GM18868 (cell line): ENCODE results near the gene RNF169.

ENCODE experiments used
- ATAC-seq: cut with Tn5 transposase; IDR thresholded peaks from one replicate; pipeline ENCODE4 v1.9.1; 2021; ENCODE audit warnings: mild to moderate bottlenecking, moderate library complexity; ENCODE audit not compliant: unreplicated experiment

The RNF169 gene

DNA sequence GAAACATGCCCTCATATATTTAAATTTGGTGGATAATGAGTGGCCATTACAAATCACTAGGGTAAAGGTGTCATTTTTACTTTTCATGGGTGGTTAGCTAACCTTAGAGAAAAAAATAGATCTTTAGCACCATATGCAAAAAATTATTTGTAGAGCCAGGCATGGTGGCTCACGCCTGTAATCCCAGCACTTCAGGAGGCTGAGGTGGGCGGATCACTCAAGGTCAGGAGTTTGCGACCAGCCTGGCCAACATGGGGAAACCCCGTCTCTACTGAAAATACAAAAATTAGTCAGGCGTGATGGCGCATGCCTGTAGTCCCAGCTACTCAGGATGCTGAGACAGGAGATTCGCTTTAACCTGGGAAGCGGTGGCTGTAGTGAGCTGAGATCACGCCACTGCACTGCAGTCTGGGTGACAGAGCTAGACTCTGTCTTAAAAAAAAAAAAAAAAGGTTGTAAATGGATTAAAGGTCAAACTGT lies 19.6 kb downstream of the RNF169 start:
- ATAC-seq, result peak; percentile 50

DNA sequence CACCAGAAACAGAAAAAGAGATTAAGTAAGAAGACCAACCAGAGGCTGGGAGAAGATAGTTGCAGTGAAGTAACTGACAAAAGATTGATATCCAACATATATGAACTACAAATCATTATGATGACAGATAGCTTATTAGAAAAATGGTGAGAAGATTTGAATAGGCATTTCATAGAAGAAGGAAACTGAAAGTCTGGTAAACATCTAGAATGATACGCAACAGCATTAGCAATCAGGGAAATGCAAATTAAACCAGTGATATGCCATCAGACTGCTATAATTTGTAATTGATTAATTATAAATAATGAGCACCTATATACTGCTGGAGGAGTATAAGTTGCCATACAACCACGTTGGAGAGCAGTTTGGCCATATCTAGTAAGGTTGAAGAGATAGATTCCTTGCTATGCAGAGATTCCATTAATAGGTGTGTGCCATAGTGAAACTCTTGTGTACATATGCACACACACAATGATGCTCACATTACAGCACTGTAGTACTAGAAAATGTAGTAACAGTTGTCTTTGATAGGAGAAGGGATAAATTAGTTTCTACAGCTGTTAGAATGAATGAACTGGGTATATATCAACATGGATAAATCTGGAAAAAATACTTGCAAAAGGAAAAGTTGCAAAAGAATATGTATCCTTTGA lies 20.5 kb downstream of the RNF169 start:
- ATAC-seq, result no peak

DNA sequence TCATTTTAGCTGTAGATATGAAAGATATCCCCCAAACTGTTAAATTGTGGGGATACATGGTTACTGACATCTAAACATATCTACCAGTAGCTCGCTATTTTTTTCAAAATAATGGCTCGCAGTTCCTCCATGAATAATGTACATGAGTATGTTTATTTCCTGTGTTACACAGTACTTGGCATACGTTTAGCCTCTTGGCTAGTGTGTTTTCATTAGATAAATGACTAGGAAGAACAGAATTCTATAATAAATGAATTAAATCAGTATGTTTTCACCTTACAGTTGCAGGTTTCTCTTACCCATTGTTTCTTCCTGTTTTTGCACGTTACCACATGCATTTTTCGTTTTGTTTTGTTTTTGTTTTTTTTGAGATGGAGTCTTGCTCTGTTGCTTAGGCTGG lies 21.8 kb downstream of the RNF169 start:
- ATAC-seq, result no peak

DNA sequence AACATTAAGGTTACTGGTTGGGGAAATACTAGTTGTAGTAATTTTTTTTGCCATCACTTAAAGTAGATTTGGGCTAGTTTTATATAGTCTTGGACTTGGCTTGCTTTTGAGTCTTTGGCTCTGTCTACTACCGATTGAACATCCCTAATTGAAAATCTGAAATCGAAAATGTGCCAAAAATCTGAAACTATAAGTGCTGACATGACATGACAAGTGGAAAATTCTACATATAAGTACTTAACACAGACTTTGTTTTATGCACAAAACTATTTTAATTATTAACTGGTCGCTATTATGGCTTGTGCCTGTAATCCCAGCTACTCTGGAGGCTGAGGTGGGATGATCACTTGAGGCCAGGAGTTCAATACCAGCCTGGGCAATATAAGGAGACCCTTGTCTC lies 22.5 kb downstream of the RNF169 start:
- no peak for ATAC-seq

DNA sequence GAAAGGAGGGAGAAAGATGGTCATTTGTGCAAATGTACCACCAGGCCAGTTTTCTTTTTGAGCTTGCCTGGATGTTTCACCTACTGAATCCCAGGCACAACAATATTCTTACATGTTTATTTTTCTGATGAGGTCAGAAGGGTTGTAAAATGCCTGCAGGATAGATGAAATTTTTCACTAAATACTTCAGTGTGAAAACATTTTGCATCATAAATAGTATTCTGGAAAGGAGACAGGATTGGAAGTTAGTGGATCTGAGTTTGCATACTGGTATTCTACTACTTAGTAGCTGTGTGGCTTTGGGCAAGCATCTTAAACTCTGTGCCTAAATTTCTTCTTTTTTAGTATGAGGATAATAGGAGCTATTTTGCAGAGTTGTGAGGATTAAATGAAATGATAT lies 24.8 kb downstream of the RNF169 start:
- no peak for ATAC-seq

DNA sequence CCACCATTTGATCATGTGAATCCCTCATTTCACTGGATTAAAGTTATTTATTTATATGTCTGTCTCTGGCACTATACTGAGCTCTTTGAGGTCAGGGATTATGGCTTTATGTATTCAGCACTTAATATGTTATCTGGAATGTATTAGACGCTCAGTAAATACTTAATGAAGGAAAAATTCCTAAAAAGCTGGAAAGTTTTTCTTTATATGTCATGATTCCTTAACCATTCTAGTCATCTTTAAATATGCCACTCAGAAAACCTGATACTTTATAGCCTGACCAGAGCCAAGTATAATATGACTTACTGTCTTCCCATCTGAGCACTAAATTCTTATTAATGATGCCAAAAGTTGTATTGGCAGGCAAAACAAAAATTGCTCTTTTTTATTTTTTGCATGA lies 27.1 kb downstream of the RNF169 start:
- ATAC-seq, result no peak

DNA sequence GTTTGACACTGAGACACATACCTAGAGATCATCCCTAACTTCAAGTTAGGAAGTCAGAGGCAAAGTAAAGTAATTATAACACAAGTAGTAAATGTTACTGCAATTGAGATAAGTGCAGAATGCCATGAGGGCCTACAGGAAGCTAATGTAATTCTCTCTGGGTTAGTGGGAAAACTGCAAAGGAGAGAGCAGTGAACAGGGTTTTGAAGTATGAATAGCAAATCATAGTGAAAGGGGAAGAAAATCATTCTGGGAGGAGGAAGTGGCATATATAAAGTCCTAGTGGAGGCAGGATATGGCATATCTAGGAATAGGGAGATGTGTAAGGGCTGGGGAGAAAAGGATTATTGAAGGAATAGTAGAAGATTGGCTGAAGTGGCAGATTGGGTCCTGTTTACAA lies 27.9 kb downstream of the RNF169 start:
- no peak for ATAC-seq

DNA sequence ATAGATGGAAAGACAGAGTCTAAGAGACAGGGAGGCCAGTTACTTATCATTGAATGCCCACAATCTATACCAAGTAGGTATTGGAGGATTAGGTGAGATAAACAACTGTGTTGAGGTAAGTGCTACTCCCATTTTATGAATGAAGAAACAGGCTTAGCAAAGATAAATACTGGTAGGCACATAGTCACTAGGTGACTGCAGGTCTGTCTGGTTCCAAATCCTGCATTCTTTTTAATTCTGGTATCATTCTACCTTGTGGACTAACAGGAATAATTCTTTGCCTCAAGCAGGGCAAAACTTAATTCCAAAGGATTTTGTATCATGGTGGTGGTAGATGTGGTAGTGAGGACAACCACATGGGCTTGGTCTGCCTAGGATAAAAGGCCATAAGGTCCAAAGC lies 28.4 kb downstream of the RNF169 start:
- no peak for ATAC-seq

DNA sequence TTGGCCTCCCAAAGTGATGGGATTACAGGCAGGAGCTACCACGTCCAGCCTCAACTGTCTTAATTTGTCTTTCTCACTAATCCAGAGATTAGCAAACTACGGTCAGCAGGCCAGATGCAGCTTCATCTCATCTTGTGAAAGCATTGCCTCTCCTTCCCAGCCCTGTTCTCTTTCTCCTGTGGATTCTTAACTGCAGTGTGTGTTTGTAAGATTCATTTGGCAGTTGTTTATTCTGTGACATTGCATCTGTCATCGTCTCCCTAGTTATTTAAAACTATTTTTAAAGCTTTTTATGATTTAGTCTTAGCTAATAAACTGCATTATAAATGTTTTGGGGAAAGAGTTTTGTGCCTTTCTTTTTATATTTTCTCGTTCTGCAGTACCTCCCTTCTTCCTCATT lies 29.2 kb downstream of the RNF169 start:
- no peak for ATAC-seq

DNA sequence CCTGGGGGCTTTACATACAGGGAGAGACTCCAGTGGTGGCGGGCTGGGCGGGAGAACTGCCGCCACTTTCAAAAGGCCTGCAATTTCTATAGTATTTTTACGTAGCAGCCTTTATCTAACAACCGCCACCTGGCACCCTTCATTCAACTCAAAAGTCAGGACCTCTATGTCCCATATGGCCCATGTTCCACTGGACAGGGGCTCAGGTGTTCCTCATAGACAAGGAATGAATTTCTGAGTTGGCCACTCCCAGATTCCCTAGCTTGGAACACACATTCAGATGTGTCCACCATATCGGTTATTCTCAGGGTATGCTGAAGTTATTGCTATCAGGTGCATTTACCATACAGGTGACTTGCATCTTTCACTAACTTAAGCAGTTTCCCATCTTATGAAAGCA lies 29.9 kb downstream of the RNF169 start:
- ATAC-seq, result no peak

DNA sequence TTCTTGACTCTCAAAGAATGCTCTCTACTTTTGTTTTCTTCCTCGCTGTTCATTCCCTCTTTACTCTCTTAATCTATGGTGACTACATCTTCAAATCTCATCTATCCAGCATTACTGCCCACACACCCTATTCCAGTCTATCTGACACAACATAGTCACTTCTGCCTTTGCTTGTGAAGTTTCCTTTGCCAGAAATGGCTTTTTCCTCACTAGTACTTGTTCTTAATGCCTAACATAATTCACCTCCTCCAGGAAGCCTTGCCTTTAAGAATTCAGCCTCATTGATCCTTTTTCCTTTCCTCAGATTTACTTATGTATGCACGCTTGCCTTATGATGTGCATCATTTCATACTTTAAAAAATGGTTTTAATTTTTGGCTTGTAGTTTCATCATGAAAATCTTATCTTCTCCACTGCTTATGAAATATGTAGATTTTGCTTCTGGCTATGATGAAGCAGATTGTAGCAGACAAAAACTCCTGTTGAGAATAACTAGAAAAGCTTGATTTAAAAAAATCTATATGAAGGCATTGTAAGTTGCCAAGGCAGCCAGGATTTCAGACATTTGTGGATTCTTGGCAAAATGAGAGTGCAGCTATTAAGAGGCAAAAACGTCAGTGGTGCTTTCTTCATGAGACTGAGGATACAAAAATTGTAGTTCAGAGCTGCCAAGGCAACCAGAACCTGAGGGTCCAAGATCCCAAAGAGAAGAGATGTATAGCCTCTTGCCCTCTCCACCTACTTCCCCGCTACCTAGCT lies 31.8 kb downstream of the RNF169 start:
- ATAC-seq, result no peak

DNA sequence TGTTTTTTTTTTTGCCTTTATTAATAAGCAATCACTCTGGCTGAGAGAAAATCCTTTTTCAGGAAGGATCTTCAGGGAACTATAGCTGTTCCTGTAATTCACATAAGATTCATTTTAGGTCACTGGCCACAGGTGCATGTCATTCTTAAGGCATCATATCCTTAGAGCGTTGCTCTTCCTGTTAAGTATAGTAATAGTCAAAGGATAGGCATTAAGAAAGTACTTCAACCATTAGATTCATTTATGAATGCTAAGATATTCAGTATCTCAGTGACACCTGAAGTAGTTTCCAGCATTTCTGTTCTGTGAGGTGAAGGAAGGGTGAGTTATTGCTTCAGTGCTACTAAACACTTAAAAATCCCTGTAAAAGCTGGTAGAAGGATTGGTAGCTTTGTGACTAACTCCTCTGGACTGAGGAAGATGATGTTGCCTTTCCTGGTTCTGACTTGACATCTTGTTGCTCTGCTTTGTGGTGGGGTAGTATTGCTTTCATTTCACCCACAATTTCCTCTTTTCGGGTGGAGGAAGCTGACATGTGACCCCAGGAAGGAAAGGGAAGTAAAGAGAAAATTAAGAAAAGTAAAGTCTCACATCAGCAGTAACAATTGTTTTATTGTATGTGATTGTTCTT lies 34.7 kb downstream of the RNF169 start:
- ATAC-seq, result no peak

DNA sequence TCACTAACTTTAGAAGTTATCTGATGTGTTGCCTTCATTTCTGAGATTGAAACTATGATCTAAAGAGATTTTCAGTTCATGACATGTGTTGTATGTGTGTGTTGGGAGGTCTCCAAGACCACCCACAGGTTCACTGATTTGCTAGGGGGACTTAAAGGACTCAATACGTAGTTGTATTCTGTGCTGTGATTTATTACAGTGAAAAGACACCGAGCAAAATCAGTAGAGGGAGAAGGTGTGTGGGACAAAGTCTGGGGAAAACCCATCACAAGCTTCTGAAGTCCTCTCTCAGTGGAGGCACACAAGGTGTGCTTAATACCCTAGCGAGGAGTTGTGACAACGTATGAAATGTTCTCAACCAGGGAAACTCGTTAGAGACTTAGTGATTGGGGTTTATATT lies 35.6 kb downstream of the RNF169 start:
- ATAC-seq, result peak; percentile 72

DNA sequence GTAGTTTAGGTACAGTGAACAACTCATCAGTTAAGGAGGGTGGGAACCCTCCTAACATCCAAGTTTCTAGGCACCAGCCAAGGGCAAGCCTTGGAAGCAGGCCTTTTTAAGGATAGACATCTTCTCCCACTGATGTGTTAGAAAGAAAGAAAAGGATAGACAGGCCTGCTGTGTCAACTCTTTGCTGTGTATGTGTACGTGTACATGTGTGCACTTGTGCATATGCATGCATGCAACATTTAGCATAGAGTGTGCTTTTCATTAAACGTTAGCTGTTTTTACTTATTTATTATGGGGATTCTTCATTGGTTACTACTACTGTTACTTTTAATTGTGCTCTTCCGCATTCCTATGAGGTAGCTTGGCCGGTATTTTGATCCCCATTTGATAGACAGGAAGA lies 36.1 kb downstream of the RNF169 start:
- ATAC-seq, result no peak

DNA sequence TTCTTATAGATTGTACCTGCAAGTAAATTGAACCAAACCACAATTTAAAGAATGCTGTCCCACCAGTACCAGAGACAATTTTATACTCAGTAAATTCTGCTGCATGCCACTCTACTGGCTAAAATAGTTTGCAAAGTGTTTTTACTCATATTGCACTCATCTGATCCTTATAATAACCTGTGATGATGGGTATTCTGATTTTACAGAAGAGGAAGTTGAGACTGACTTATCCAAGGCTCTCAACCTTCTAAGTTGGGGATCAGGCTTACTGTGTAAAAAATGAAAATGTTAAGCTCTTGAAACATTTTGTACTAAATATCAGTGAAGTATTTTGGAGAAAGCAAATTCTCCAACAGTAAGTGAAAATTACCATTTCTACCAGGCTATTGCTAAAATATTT lies 37.9 kb downstream of the RNF169 start:
- no peak for ATAC-seq

DNA sequence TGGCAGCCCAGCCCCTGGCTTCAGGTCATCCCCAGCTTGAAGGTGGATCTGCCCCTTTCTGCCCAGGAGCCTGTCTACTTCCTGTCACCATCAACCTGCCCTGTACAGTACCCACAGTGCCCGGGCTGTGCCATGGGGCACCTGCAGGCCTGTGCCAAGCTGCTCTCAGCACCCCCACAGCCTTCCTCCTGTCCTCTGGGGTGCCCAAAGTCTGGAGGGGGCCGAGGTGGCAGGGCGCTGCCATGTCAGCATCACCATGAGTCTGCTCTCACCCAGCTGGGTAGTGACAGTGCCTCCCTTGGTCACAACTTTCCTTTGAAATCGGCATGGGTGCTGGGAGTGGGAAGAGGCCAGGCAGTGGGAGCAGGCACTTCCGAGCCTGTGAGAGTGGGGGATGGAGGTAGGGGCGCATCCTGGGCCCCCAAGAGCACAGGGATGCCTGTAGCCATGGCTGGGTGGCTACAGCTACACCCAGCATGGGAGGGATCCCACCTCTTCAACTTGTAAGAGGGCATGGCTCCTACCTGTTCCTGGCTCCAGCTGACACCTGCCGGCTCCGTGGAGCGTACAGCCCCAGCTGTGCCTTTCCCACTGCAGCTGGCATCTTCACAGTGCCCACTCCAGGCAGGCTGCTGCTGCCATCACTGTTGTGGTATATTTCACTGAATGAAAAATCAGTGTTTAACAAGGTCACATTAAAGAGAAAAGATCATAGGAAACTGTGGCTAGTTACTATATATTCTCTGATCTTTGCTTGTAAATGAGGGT lies 42.9 kb downstream of the RNF169 start:
- no peak for ATAC-seq

DNA sequence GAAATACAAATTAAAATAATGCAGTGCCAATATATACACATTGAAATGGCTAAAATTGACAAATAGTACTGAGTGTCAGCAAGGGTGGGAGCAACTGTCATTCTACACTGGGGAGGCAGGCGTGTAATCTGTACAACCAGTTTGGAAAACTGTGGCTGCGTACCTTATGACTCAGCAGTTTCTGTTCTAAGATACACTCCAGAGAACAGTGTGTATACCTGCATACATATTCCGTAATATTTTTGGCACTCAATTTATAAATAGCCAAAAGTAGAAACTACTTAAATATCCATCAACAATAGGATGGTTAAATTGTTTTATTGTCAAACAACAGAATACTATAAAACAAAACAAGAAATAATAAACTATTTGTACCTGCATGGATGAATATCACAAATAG lies 57.6 kb downstream of the RNF169 start:
- no peak for ATAC-seq

DNA sequence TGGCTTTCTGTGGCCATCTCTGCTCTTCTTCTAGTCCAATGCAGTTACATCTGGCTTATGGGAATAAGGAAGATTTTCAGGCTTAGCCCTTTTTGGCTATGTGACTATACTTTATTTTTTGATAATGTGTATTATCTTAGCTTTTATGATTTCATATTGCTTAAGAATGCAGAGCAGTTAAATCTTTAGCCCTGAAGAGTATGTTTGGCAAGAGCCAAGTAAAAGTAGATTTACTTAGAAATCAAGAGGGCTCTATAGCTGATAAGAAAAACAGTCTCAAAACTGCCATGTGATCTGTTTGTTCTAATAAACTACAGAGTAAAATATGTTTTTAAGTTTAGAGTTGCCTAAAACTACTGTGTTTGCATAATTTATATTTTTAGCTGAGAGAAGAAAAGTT lies 61.2 kb downstream of the RNF169 start:
- ATAC-seq, result no peak

DNA sequence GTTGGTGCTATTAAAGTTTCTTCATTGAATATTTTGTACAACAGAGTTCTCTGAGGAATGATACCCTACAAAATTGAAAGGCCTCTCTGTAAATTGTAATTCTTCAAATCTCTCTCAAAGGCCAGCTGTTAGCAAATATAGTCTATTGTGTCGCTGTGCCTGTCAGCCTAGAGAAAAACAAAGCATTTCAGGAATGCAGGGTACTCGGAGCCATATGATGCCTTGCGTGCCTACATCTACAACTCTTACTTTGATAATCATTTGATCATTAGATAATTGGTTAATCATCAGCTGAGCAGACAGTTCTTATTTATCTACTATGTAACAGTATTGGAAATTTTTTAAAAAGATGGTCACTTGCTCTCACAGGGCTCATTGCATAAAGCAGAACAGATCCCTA lies 67.3 kb downstream of the RNF169 start:
- ATAC-seq, result no peak

DNA sequence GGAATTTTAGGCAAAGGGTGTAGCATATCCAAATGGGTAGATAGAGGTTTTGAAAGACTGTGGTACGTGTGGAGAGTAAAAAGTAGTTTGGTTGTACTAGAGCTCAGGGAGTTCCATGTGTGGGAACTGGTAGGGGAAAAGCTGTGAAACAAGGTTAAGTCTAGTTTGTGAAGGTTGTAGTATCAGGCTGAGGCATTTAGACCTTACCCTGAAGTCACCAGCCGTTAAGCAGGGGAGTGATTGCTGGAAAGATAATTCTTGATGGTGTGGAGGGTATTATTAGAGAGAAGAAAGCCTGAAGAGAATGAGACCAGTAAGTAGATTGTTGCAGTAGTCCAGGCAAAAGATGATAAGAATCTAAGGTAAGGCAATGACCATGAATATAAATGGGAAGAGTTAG lies 68.0 kb downstream of the RNF169 start:
- no peak for ATAC-seq

DNA sequence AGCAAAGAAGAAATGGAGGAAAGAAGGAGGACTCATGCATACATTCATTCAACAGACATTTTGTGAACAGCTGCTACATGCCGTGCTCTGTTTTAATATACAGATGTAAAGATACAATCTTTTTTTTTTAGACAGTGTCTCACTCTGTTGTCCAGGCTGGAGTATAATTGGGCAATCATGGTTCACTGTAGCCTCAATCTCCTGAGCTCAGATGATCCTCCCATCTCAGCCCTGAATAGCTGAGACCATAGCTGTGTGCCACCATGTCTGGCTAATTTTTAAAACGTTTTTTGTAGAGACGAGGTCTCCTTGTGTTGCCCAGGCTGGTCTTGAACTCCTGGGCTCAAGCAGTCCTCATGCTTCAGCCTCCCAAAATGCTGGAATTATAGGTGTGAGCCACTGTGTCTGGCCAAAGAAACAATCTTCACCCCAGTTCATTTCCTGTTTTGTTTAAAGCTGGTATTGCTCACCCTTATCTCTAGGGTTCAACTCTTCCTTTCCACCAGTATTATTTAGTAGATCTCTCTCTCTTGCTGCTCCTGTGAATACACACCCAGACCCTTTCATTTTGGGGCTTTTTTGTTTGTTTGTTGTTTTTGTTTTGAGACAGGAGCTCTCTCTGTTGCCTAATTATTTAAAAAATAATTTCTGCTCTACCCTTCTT lies 69.8 kb downstream of the RNF169 start:
- no peak for ATAC-seq
